Tibial nerve (tissue), 4 donors: ENCODE data around the gene AGTRAP.

Experiments
- CTCF ChIP-seq, 5 experiments: fragments of 200-600 bp in 3 of 5; fragments of 450-650 bp in 2 of 5; sonication (generic) in 3 of 5; IDR thresholded peaks; one replicate each; pipeline ENCODE4 v1.5.1; 2016 to 2019; ENCODE audit warnings: antibody characterized with exemption in 5 of 5, mild to moderate bottlenecking in 3 of 5, moderate library complexity in 2 of 5
- EP300 ChIP-seq, 2 donors: sonication (generic); formaldehyde crosslinking; IDR thresholded peaks; one replicate each; pipeline ENCODE4 v1.6.1; 2017; ENCODE audit warnings: antibody characterized with exemption in 2 of 2, mild to moderate bottlenecking in 1 of 2
- POLR2A ChIP-seq, 2 donors: fragments of 450-650 bp; IDR thresholded peaks; one replicate each; pipeline ENCODE4 v1.6.1; 2017; ENCODE audit warnings: antibody characterized with exemption in 2 of 2, mild to moderate bottlenecking in 2 of 2, moderate library complexity in 2 of 2

GRCh38 chr1:11708554-11709350 lies 27.2 kb upstream of the AGTRAP start:
- TF ChIP-seq POLR2A (IDR thresholded peaks at IDR 0.05) = no peak
- TF ChIP-seq CTCF (IDR thresholded peaks at IDR 0.05) = no peak
- TF ChIP-seq EP300 (IDR thresholded peaks at IDR 0.05) = no peak
